ACC112 (cell line): ENCODE measurements around the gene CEL.

Experiments used
- H2AFZ ChIP-seq: fragments of 200-600 bp; sonication (generic); one replicate; pipeline ENCODE4 v1.6.0; 2017; ENCODE audit warnings: antibody characterized with exemption, low read length; ENCODE audit not compliant: unreplicated experiment
- H3K27ac ChIP-seq: fragments of 200-600 bp; sonication (generic); 2 replicates; pipeline ENCODE4 v1.5.1; 2014; ENCODE audit warnings: low read depth, mild to moderate bottlenecking, antibody characterized with exemption, low read length, moderate library complexity
- H3K27me3 ChIP-seq: fragments of 200-600 bp; sonication (generic); 2 replicates; pipeline ENCODE4 v1.6.1; 2014; ENCODE audit warnings: mild to moderate bottlenecking, antibody characterized with exemption, low read length, moderate library complexity, mixed read lengths; ENCODE audit not compliant: insufficient read depth
- H3K36me3 ChIP-seq: fragments of 200-600 bp; sonication (generic); 2 replicates; pipeline ENCODE4 v1.6.1; 2016; ENCODE audit warnings: mild to moderate bottlenecking, antibody characterized with exemption, low read length, moderate library complexity, mixed read lengths; ENCODE audit not compliant: insufficient read depth
- H3K4me1 ChIP-seq: fragments of 200-600 bp; sonication (generic); one replicate; pipeline ENCODE4 v1.6.1; 2016; ENCODE audit warnings: low read length, mixed read lengths; ENCODE audit not compliant: insufficient read depth, unreplicated experiment, control insufficient read depth
- H3K4me3 ChIP-seq: fragments of 200-600 bp; sonication (generic); 2 replicates; pipeline ENCODE4 v1.5.1; 2014; ENCODE audit warnings: mild to moderate bottlenecking, low read depth, low read length
- H3K79me2 ChIP-seq: fragments of 200-600 bp; sonication (generic); one replicate; pipeline ENCODE4 v1.6.0; 2016; ENCODE audit warnings: low read length; ENCODE audit not compliant: control insufficient read depth, unreplicated experiment, insufficient read depth

CEL gene

DNA sequence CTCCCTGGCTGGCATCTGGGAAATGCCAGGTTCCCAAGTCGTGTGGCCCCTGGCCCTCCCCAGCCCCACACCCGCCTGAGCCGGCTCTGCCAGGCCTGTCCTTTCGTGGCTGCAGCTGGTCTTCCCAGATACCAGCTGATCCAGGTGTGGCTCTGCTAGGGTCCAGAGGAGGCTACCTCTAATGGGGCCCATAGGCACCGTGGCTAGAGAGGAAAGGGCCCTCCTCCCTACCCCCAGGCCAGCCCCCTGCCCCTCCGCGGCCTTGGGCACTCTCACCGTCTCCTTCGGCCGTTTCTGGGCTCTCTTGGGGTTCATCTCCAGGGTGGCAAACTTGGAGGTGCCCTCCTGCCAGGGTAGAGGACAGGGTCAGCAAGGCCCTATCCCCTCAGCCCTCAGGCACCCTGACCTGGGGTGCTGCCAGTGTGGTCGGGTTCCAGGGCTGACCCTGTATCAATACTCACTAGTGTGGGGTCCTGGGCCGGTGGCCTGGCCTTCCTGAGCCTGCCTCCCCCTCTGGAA, 42.3 kb downstream of the CEL start:
- H3K36me3 ChIP-seq, result no peaks in the 10 kb centered on the region; the same call in 1 of the 2 replicates
- no peak overlapping the region for H3K4me3 ChIP-seq
- H2AFZ ChIP-seq, result no peak overlapping the region
- H3K4me1 ChIP-seq, result no peaks in the 10 kb centered on the region
- no peaks in the 10 kb centered on the region for H3K79me2 ChIP-seq
- no peak overlapping the region for H3K27ac ChIP-seq
- H3K27me3 ChIP-seq, result no peaks in the 10 kb centered on the region

DNA sequence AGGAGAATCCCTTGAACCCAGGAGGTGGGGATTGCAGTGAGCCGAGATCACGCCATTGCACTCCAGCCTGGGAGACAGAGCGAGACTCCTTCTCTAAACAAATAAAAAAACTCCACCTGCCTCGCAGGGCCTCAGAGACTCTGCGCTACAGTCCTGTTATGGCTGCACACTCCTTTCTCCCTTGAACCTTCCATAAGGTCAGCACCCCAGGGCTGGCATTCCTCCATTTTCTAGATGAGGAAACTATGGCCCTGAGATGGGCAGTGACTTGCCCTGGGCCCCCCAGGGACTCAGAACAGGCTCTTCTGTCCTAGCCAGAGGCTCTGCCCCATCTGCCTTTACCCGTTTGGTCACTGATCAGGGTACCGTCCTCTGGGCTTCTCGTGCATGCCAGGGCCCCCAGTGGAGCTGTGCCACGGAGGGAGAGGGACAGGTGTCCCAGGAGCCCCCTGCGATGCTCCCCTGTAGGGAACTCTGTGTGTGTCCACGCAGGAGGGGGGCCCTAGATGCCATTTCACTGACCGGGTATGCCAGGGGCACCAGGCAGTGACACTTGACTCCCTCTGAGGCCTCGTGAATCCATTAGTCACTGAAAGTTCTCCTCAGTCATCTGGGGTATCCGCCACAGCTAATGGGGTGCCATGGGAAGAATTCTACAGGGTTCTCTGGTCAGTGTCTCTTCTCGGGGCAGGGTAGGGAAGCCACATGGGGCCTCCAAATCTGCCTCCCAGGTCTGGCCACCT, 43.1 kb downstream of the CEL start:
- H3K79me2 ChIP-seq, result no peaks in the 10 kb centered on the region
- no peaks in the 10 kb centered on the region; the same call in 1 of the 2 replicates for H3K36me3 ChIP-seq

DNA sequence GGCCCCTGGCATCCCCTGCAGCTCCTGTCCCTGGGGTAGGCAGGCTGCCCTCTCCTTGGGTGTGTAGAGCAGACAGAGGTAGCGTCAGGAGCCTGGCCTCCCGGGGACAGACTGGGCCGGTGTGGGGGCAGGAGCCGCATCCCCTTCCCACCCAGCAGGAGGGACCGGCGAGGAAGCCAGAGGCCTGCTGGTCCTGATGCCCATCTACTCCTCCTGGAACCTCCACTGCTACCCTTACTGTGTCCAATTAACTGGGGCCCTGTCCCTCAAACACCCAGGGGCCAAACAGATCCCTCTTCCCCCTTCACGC, 43.6 kb downstream of the CEL start:
- H3K27me3 ChIP-seq, result no peaks in the 10 kb centered on the region
- no peaks in the 10 kb centered on the region for H3K4me1 ChIP-seq
- H3K79me2 ChIP-seq, result no peaks in the 10 kb centered on the region
- H3K27ac ChIP-seq, result no peak overlapping the region
- no peak overlapping the region for H2AFZ ChIP-seq
- no peaks in the 10 kb centered on the region; the same call in 1 of the 2 replicates for H3K36me3 ChIP-seq
- H3K4me3 ChIP-seq, result no peak overlapping the region

More for the DNA sequence above, 43.1 kb downstream of the CEL start:
- no peak overlapping the region for H3K4me3 ChIP-seq
- H3K4me1 ChIP-seq, result no peaks in the 10 kb centered on the region
- H2AFZ ChIP-seq, result no peak overlapping the region
- no peaks in the 10 kb centered on the region for H3K27me3 ChIP-seq
- H3K27ac ChIP-seq, result no peak overlapping the region

DNA sequence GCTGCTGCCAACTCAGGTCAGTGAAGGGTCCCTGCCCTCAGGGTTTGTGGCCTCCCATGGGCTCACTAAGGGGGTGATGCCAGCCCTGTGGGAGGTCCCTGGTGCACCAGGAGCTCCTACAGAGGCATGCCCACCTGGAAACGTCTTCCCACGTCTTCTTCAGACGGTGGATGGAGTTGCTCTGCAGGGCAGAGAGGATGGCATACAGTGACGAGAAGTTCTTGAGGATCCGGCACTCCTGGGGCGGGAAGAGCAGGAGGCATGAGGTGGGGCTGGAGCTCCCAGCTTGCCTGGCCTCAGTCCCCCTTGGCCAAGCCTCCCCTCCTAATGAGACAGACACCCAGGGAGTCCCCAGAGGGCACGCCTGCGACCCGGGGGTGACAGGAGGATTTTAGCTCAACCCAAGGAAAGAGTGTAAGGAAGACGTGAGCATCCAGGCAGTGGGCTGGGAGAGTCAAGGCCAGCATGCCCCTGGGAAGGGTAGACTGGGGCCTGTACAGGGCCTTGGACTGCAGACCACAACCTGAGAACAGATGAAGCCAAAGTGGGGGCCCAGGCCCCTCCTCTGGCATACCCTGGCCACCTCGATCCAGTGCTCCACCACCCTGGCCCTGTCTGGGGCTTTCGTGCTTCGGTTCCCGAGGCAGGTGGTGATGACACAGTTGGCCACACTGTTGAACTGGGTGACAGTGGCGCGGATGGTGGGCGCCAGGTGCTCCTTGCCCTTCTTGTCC, 44.9 kb downstream of the CEL start:
- Histone ChIP-seq H3K4me1 (no peaks in the 10 kb centered on the region), H3K4me3 (no peak overlapping the region), H2AFZ (no peak overlapping the region), H3K27ac (no peak overlapping the region), H3K79me2 (no peaks in the 10 kb centered on the region), H3K27me3 (no peaks in the 10 kb centered on the region), H3K36me3 (no peaks in the 10 kb centered on the region; the same call in 1 of the 2 replicates)

DNA sequence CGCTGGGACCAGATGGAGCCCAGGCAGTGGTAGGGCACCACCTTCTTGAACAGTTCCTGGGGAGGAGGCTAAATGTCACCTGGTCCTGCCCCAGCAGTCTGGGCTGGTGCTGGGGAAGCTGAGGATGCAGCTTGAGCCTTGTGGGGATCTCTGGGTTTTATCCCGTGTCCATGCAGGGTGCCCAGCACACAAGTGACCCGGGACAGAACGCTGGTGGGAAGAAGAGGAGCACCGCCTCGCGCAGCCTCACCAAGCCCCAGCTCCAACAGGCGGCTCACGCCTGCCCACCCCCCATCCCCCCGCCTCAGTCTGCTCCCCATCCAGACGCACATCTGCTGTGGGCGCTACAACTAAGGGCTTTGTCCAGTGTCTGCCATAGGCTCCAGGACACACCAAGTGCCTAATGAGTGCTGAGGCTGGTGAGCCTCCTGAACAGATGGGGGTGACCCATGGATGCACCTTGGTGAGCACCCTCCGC, 45.5 kb downstream of the CEL start:
- no peaks in the 10 kb centered on the region; the same call in 1 of the 2 replicates for H3K36me3 ChIP-seq

DNA sequence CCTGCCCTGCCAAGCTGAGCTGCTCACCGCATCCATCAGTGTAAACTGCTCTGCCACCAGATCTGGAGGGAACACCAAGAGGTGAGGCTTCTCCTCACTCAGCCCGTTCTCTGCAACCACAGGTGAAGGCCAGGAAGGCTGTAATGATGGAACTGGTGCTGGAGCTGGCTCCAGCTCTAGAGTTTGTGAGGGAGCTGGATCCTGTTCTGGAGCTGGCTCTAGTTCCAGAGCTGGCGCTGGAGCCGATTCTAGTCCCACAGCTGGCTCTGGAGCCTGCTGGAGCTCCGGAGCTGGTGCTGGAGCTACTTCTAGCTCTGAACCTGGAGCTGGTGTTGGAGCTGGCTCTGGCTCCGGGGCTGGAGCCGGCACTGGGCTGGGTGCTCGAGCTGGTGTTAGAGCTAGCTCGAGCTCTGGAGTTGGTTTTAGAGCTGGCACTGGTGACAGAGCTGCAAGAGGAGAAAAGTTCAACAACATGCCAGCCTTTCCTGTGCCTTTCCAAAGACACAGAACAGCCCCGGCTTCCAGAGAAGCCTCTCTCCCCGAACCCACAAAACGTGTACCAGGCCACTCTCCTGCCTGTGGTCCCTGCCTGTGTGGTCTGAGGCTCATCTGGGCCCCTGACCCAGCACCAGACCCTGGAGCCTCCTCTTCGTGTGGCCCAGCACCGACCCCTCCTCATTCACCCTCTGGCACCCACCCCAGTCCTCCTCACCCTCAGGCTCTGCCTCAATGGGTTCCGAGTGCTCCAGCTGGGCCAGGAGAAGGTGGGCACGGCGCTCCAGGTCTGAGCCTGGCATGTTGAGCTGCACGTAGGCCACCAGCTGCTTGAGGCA, 46.4 kb downstream of the CEL start:
- Histone ChIP-seq H3K27me3 (no peaks in the 10 kb centered on the region), H3K4me1 (peaks cover 5% of the 10 kb centered on the region), H3K79me2 (no peaks in the 10 kb centered on the region), H3K4me3 (no peak overlapping the region), H2AFZ (no peak overlapping the region), H3K27ac (no peak overlapping the region), H3K36me3 (no peaks in the 10 kb centered on the region; the same call in 1 of the 2 replicates)

More for the DNA sequence above, 45.5 kb downstream of the CEL start:
- H3K4me3 ChIP-seq, result no peak overlapping the region
- H3K79me2 ChIP-seq, result no peaks in the 10 kb centered on the region
- no peak overlapping the region for H3K27ac ChIP-seq
- no peaks in the 10 kb centered on the region for H3K27me3 ChIP-seq
- no peaks in the 10 kb centered on the region for H3K4me1 ChIP-seq
- H2AFZ ChIP-seq, result no peak overlapping the region

DNA sequence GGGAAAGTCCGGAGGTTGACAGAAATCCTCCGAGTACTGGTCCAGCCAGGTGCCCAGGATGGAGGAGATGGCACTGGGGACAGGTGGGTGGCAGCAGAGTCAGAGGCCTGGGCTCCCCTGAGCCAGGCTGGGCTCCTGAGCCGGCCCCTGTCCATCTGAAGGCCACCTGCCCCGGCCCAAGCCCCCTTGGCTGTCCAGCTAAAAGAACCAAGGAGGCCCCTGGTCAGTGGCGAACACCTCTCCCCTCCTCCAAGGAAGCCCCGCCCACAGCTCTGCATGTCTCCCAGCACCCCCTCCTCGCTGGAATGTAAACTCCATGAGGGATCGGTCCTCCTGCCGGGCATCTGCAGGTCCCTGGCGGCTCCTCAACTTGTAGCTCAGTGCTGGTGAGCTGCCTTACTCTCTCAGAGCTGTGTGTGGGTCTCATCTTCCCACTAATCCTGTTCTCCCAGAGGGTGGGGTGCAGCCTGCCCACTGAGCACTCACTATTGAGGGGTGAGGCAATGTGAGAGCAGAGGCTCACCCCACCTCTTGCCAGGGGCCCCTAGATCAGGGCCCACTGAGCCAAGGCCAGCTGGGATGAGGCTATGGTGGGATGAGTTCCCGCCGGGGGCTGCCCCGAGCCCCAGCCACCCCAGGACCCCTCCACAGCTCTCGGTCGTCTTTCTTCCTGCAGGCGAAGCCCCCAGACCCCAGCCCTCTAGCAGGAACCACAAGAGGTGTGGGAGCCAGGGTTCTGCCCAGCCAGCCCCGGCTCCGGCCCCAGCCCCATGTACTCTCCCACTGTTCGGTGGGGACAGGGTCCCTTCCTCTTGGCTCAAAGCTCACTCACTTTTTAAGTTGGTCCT, 47.2 kb downstream of the CEL start:
- Histone ChIP-seq H3K36me3 (no peaks in the 10 kb centered on the region; the same call in 1 of the 2 replicates), H3K27me3 (no peaks in the 10 kb centered on the region), H3K27ac (no peak overlapping the region), H3K79me2 (no peaks in the 10 kb centered on the region), H3K4me3 (no peak overlapping the region), H2AFZ (no peak overlapping the region), H3K4me1 (peaks cover 13% of the 10 kb centered on the region)

DNA sequence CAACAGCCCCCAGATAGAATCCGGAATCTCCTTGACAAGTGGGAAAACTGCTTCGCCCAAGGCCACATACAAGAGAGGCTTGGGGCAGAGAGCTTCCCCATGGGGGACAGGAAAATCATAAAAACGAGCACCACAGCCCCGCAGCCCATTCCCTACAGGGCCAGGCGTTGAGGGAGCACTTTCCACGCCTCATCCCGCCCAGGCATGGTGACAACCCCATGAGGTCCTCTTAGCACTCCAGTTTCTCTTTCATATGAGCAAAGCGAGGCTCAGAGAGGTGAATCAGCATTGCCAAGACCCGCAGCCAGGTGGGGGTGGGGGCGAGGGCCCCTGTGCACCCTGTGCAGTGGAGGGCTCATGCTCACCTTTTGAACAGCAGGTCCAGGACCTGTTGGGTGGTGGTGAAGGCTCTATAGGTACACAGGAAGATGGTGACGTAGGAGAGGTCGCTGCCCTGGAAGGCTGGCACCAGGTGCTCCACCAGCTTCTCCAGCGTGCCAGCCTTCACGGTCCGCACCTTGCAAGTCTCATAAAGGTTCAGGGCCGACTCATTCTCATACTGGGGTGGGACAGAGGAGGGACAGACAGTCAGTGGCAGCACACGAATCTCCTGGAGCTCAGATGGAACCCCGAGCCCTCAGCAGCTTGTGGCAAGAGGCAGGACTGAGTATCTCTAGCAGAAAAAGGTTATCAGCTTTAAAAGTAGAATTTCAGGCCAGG, 48.3 kb downstream of the CEL start:
- H2AFZ ChIP-seq, result no peak overlapping the region
- H3K36me3 ChIP-seq, result no peaks in the 10 kb centered on the region; the same call in 1 of the 2 replicates
- peaks cover 24% of the 10 kb centered on the region for H3K4me1 ChIP-seq
- peaks cover under 1% of the 10 kb centered on the region for H3K79me2 ChIP-seq
- H3K27ac ChIP-seq, result no peak overlapping the region
- H3K27me3 ChIP-seq, result no peaks in the 10 kb centered on the region
- H3K4me3 ChIP-seq, result no peak overlapping the region

DNA sequence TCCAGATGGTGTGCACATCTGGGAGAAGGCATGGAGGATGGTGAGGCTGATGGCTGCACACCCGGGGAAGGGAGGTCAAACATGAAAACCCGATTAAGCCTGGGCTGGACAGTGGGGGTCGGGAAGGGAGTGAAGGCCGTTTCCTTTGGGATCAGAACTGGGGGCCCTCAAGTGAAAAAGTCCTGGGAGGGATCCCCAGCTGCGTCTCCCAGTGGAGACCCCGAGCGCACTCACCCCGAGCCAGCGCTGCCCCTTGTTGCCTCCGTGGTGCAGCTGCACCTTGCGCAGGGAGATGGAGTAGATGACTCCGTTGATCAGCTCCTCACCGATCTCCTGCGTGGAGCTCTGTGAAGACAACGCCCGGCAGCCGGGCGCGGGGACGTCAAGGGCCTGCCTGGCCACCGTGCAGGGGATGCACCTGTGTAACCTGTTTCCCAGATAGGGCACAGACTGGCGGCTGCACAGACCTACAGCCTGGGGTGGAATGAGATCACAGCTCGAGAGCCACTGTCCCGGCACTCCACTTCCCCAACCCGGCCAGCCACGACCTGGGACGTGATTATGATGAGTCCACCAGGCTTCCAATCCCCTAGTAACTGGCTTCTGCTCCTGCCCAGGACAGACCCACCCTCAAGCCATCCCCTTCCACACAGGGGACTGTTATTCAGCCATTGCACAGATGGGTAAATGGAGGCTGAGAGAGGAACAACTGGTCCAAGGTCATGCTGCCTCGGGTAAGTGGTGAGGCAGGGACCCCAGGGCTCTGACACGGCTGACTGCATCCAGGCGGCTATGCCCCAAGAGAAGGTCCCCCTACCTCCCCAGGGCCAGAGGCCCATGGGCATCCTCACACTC, 50.3 kb downstream of the CEL start:
- H3K27me3 ChIP-seq, result no peaks in the 10 kb centered on the region
- peaks cover 5% of the 10 kb centered on the region for H3K79me2 ChIP-seq
- H3K36me3 ChIP-seq, result no peaks in the 10 kb centered on the region; the same call in 1 of the 2 replicates
- no peak overlapping the region for H2AFZ ChIP-seq
- no peak overlapping the region for H3K27ac ChIP-seq
- H3K4me1 ChIP-seq, result peaks cover 33% of the 10 kb centered on the region
- no peak overlapping the region for H3K4me3 ChIP-seq
